ENCODE data around the gene SIK2. TPM values are rescaled to one million over a fixed set of nuclear protein-coding genes. Genes with fewer than 3 reads are reported as not detected.
A peak's percentile ranks its signal among the peaks of the same experiment; 100 is the strongest.

The SIK2 gene
- polyA plus RNA-seq (ENCODE audit: insufficient read length in 12 of 12): 10 to 100 TPM in 11 of 12 donors, not detected in 1; 20.2 to 29.0 (median 24.2) TPM
- long read RNA-seq, donor 1: 0 reads
- long read RNA-seq, donor 2, full-length matches to known transcripts: 2 of 2 reads
- long read RNA-seq, donor 2, partial matches to known transcripts: 0 of 2 reads
- long read RNA-seq, donor 2, other reads (novel, unspliced or antisense): 0 of 2 reads
- long read RNA-seq, donor 3, full-length matches to known transcripts: 1 of 1 reads
- long read RNA-seq, donor 3, partial matches to known transcripts: 0 of 1 reads
- long read RNA-seq, donor 3, other reads (novel, unspliced or antisense): 0 of 1 reads
- long read RNA-seq, donor 4, full-length matches to known transcripts: 1 of 1 reads
- long read RNA-seq, donor 4, partial matches to known transcripts: 0 of 1 reads
- long read RNA-seq, donor 4, other reads (novel, unspliced or antisense): 0 of 1 reads
- long read RNA-seq, donor 5: 0 reads
- long read RNA-seq, donor 6, full-length matches to known transcripts: 2 of 8 reads
- long read RNA-seq, donor 6, partial matches to known transcripts: 6 of 8 reads
- long read RNA-seq, donor 6, other reads (novel, unspliced or antisense): 0 of 8 reads
- long read RNA-seq, donor 7, full-length matches to known transcripts: 1 of 1 reads
- long read RNA-seq, donor 7, partial matches to known transcripts: 0 of 1 reads
- long read RNA-seq, donor 7, other reads (novel, unspliced or antisense): 0 of 1 reads
- long read RNA-seq, donor 8, full-length matches to known transcripts: 9 of 9 reads
- long read RNA-seq, donor 8, partial matches to known transcripts: 0 of 9 reads
- long read RNA-seq, donor 8, other reads (novel, unspliced or antisense): 0 of 9 reads
- long read RNA-seq, donor 9, full-length matches to known transcripts: 1 of 1 reads
- long read RNA-seq, donor 9, partial matches to known transcripts: 0 of 1 reads
- long read RNA-seq, donor 9, other reads (novel, unspliced or antisense): 0 of 1 reads
- long read RNA-seq, donor 10, full-length matches to known transcripts: 5 of 5 reads
- long read RNA-seq, donor 10, partial matches to known transcripts: 0 of 5 reads
- long read RNA-seq, donor 10, other reads (novel, unspliced or antisense): 0 of 5 reads
- long read RNA-seq, donor 11, full-length matches to known transcripts: 5 of 5 reads
- long read RNA-seq, donor 11, partial matches to known transcripts: 0 of 5 reads
- long read RNA-seq, donor 11, other reads (novel, unspliced or antisense): 0 of 5 reads

- DNase-seq: peak; percentile 96
Observed at GRCh38 chr11:111601979-111602864, at the start of gene SIK2. SIK2 (plus strand) TSS chr11:111602449; CDS start chr11:111602564, 115 bp downstream.

GRCh38 chr11:111554532-111554931 lies 47.7 kb upstream of the SIK2 start:
- no peak for DNase-seq

DNA sequence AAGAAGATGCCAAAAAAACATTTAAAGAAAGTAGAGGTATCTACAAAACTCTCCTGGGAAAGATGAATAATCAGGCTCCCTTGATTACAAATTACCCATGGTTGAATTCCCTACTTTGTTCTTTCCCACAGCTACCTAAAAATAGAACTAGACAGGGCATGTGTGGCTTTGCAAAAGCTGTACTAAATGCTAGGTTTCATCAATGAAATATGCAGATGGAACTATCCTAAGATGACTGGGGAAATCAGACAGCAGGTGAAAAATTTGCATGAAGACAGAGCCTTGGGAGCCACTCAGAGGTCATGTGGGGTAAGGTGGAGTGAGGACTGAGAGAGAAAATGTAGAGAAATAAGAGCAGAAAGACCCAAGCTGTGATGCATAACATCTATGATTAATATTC lies 47.0 kb upstream of the SIK2 start:
- DNase-seq: no peak

DNA sequence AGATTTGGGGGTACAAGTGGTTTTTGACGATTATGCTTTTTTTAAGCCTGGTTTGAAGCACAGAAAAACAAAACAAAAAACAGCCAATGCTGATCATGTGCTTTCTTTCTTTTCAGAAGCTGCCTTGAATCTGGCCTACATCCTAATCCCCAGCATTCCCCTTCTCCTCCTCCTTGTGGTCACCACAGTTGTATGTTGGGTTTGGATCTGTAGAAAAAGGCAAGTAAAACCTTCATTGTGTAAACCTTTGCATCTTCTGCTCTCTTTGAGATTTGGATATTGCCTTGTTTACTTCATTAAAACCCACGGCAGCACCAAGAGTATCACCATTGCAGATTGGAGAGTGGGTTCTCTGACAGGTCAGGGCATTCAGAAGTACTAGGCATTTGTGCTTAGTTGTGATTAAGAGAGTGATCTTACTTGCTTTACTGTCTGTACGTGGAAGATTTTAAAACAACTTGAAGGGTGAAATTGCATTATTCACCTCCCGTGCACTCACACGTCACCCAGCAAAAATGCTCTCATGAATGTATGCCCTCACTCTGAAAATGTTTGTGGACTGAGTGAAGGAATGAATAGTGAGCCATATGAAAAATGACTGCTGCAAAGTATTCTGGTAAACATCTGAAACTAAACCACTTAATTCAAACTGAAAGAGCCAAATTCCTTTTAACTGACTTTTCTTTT lies 44.7 kb upstream of the SIK2 start:
- DNase-seq: no peak

- no peak for DNase-seq
Observed at GRCh38 chr11:111559800-111560464, 42.3 kb upstream of the SIK2 start.

DNA sequence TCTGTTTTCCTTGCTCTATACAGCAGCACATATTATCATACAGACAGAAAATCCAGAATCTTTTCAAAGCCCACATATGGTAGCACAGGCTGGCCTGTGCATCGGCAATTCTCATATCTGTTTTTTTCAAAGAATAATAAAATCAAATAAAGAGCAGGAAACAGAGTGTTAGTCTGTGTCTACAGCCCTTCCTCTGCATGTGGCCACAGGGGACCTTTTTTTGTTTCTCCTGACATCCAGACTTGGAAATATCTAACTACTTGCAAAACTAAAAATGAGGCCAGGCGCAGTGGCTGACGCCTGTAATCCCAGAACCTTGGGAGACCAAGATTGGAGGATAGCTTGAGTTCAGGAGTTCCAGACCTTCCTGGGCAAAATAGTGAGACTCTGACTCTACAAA lies 41.4 kb upstream of the SIK2 start:
- DNase-seq: no peak

DNA sequence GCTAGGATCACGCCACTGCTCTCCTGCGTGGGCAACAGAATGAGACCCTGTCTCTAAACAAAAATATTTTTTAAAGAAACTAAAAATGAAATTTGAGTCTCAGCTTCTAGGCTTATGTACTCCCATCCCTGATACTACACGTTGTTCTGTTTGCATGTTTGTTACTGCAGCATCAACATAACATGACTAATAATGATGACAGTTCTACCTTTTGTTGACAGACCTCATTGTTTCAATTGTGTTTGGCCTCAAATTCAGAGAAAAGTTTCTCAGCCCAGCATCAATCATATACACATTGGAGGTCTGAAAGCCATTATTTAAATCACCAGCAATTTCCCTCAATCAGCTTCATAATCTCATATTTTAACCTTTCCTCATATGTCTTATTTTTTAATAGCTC lies 40.9 kb upstream of the SIK2 start:
- DNase-seq: no peak

- no peak for DNase-seq
Observed at GRCh38 chr11:111561791-111562325, 40.4 kb upstream of the SIK2 start.

- DNase-seq: no peak
Observed at GRCh38 chr11:111562692-111563389, 39.4 kb upstream of the SIK2 start.

DNA sequence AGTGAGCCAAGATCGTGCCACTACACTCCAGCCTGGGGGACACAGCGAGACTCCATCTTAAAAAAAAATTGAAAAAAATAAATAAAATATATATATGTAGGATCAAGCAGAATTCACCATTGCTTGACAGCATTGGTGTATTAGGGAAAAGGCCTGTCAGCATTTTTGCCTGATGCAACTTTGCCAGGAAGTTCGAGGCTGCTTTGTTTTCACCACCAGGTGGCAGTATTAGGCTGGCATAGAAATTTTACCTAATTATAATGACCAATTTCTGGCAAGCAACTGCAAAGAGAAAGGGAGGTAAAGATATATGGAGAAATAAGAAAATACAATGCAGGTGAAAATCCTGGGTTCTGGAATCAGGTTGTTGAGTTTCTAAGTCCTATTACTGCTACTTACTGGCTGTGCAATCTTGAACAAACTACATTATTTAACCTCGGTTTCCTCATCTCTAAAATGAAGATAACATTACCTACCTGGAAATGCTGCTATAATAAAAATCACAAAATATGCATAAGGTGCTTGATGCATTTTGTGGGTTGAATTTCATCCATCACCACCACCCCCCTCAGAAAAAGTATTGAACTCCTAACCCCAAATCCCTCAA lies 37.0 kb upstream of the SIK2 start:
- DNase-seq: peak; percentile 78

DNA sequence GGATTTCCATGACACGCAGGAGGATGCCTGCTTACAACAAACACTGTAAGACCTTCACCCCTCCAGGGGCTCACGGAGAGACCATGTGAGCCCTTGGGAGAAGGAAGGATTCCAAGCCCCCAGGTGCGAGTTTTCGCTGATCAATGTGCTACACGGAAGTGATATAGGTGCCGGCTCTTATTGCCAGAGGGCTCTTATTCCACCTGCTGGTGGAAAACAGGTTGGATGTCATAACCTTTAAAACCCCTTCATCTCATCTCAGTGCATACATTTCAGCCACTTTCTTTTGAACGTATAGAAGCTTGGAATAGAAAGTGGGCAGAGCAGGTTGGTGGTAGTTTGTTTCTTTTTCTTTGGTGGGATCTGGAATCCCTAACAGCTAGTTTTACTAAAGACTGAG lies 35.9 kb upstream of the SIK2 start:
- DNase-seq: no peak

DNA sequence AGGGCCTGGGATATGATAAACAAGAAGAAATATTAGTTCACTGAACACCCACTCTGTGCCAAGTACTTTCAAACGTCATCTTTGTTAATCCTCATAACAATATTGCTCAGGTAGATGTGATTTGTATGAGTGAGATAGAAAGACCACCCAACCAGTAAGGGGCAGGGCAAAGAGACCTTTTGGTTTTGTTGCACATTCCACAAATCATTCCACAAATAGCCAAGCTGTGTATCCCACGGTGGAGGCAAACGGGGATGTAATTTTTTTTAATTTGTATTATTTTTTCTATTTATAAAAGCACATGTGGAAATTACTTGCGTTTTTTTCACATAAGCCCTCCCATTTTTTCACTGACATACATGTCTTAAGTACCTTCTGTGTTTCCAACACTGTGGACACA lies 32.8 kb upstream of the SIK2 start:
- DNase-seq: no peak

DNA sequence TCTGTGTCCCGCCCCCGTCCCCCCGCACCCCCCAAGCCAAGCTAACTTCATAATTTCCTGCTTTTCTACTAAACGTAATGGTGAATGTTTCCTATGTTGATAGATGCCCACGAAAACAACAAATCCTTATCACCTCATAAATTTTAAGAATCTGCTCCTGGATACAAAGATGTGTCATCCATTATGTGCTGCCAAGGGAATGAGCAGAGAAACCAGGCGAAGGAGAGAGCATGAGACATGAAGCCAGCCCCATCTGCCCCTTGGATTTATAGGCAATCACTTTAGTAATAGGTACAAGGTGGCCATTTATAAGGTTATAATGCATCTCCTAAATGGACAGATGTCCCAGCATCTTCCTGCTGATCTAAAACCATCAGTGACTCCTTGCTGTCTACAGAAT lies 31.5 kb upstream of the SIK2 start:
- no peak for DNase-seq

GRCh38 chr11:111571829-111572501 lies 30.3 kb upstream of the SIK2 start:
- DNase-seq: no peak

DNA sequence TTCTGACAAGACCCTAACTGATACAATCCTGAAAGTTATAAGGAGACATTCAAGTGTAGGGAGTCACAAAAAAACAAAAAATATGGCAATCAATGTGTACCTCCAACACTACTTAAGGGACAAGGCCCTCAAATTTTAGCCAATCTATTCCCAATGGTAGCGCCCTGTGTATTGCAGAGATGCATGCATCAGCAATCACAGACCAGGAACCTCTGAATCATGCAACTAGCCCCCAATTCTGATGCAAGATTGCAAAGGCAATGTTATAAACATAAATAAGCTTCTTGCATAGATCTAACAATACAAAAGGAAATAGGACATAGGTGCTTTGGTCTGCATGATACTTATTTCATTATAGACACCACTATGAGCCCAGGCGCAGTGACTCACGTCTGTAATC lies 29.7 kb upstream of the SIK2 start:
- DNase-seq: no peak

DNA sequence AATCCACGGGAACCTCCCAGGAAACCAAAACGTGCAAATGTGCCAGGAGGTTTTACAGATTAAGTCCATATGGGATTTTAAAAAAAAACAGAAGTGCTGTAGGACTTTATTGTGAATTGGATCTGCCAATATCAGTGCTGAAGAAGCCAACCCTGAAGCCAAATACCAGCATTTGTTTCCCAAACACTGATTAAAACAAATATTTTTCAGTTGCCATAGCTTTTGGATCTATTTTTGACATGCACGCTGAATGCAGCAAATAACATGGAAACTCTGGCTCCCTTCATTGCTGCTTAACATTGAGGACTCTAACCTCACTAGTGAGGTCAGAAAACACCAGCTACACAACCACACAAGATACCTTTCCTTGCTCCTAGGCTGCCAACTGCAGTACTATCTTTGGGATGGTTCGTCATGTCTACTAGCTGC lies 28.4 kb upstream of the SIK2 start:
- peak; percentile 80 for DNase-seq

DNA sequence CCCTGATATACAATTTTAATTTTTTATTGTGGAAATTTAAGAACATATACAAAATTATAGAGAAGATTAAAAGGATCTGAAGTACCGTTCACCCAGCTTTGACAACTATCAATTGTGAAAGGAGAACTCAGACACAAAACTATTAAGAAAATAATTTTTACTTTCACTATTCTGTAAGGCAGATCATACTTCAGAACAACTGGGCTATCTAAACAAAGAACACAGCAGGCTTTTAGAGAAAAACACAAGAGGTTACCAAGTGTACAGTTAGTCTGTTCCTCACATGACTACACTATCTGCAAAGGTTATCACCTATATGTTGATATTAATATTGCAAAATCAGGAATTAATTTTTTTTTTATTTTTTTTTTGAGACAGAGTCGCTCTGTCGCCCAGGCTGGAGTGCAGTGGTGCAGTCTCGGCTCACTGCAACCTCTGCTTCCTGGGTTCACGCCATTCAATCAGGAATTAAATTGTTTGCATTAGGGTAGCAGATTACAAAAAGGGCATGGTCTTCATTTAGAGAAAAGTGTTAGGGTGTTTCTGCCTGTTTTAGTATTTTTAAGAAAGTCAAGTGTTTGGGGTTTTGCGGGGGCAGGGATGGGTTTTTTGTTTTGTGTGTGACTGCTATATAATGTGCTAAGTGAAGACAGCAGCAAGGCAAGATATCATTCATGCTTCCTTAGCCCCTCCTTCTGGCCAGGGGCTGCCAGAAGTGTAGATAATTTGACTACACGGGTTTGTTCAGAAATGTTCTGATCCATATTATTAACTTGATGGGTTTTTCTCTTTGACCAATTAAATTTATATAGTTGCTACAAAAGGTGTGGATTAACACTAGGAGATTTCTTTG lies 27.6 kb upstream of the SIK2 start:
- DNase-seq: no peak

Measured in muscle of arm (tissue), 14 donors.